Smooth muscle cell (in vitro differentiated cells): ENCODE results near the gene VTI1A. TPM values are rescaled to one million over a fixed set of nuclear protein-coding genes. Genes with fewer than 3 reads are reported as not detected.

Experiments
- DNase-seq: peaks from one replicate; lab custom pipeline; 2025; ENCODE audit not compliant: unreplicated experiment; lab: John Stamatoyannopoulos, UW
- H2AFZ ChIP-seq: fragments of 200-600 bp; sonication (generic); 2 replicates; pipeline ENCODE4 v1.6.0; 2016; ENCODE audit warnings: antibody characterized with exemption, low read depth, mild to moderate bottlenecking
- H3F3A ChIP-seq: fragments of 200-600 bp; sonication (generic); 2 replicates; pipeline ENCODE4 v1.6.0; 2017; ENCODE audit warnings: antibody characterized with exemption, low read depth
- H3K27ac ChIP-seq: fragments of 200-600 bp; sonication (generic); 2 replicates; pipeline ENCODE4 v1.5.1; 2016; ENCODE audit warnings: low read depth, mild to moderate bottlenecking
- H3K27me3 ChIP-seq: fragments of 200-600 bp; sonication (generic); 2 replicates; pipeline ENCODE4 v1.6.1; 2016; ENCODE audit warnings: low read depth, mild to moderate bottlenecking
- H3K36me3 ChIP-seq: fragments of 200-600 bp; sonication (generic); 2 replicates; pipeline ENCODE4 v1.5.1; 2016; ENCODE audit warnings: low read depth
- H3K4me1 ChIP-seq: fragments of 200-600 bp; sonication (generic); 2 replicates; pipeline ENCODE4 v1.5.1; 2016; ENCODE audit warnings: low read depth
- H3K4me2 ChIP-seq: fragments of 200-600 bp; sonication (generic); 2 replicates; pipeline ENCODE4 v1.6.0; 2016; ENCODE audit warnings: mild to moderate bottlenecking
- H3K4me3 ChIP-seq: fragments of 200-600 bp; sonication (generic); 2 replicates; pipeline ENCODE4 v1.5.1; 2016; ENCODE audit warnings: mild to moderate bottlenecking
- H3K79me2 ChIP-seq: fragments of 200-600 bp; sonication (generic); 2 replicates; pipeline ENCODE4 v1.6.0; 2016; ENCODE audit warnings: low read depth, mild to moderate bottlenecking
- H3K9ac ChIP-seq: fragments of 200-600 bp; sonication (generic); 2 replicates; pipeline ENCODE4 v1.6.0; 2016; ENCODE audit warnings: low read depth
- H3K9me3 ChIP-seq: fragments of 200-600 bp; sonication (generic); replicated peaks from 2 replicates; pipeline ENCODE4 v1.5.1; 2016; ENCODE audit warnings: low read depth
- H4K20me1 ChIP-seq: fragments of 200-600 bp; sonication (generic); 2 replicates; pipeline ENCODE4 v1.6.0; 2016; ENCODE audit warnings: low read depth
- WGBS: methylation state at CpG from one replicate; pipeline ENCODE4 v1.1.7; 2016; ENCODE audit warnings: low lambda C conversion rate; 5-methylcytosine and 5-hydroxymethylcytosine counted together
- polyA plus RNA-seq: library from polyadenylated mRNA; unstranded; fragments of >200 nt; fragmentation: Nextera tagmentation; extraction: Ambion mirVana; gene quantifications from 2 replicates; pipeline ENCODE4 v1.2.1, GENCODE V29; 2016
- total RNA-seq: library from RNA; depleted of rRNA; stranded (reverse); fragments of >200 nt; gene quantifications from 2 replicates; pipeline ENCODE4 v1.2.3, GENCODE V29; 2014
- TF ChIP-seq, protein P1 (sequence below): fragments of 200-600 bp; sonication (generic); IDR thresholded peaks from 2 replicates; pipeline ENCODE4 v1.5.1; 2017; ENCODE audit warnings: borderline replicate concordance, mild to moderate bottlenecking, antibody characterized with exemption; ENCODE audit not compliant: insufficient read depth, poor library complexity, severe bottlenecking

VTI1A gene
- total and polyA plus RNA-seq, 2 experiments from 2014 or later, result 14.0 to 21.8 TPM

DNA sequence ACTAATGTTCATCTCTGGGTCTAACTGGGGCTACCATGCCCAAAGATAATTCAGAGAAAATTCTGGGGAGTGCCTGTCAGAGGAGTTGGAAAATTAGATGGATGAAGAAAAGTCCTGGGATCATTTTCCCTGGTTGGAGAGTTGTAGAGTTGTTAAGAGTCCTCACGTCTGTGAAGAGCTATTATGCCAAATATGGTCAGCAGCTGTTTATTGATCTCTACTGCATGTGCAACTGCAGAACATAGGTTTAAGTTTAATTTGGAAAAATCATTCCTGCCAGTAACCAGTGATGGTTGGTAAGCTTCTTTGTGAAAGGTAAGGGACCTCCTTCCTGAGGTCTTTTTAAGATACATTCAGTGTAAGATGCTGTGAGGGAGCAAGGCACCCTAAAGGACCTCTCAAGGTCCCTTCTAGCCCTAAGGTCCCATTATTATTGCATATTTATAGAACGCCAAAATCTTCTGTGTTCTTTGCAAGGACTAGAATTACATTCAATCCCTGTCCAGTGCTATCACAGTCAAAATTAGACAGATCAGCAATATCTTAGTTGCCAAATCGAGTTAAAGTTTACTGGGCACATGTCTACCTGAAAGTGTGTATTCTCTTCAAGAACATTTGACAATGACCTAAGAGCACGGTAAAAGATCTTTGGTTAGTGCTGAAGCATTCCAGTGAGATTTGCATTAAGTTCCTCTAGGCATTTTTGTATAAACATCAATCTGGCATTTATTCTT lies 62.7 kb downstream of the VTI1A start:
- H3K36me3 ChIP-seq, result no peaks in the 10 kb centered on the region
- no peak overlapping the region for H3K9ac ChIP-seq
- H4K20me1 ChIP-seq, result peaks cover 26% of the 10 kb centered on the region
- no peak overlapping the region for H3K27ac ChIP-seq
- no peaks in the 10 kb centered on the region for H3F3A ChIP-seq
- peaks cover 7% of the 10 kb centered on the region for H3K4me1 ChIP-seq
- no peak overlapping the region for H3K4me3 ChIP-seq
- H3K9me3 ChIP-seq, result no peaks in the 10 kb centered on the region
- WGBS, result 86% methylated on average over 4 of the region's 4 CpGs
- no peak overlapping the region for H2AFZ ChIP-seq
- no peak for DNase-seq
- TF ChIP-seq, protein P1, sequence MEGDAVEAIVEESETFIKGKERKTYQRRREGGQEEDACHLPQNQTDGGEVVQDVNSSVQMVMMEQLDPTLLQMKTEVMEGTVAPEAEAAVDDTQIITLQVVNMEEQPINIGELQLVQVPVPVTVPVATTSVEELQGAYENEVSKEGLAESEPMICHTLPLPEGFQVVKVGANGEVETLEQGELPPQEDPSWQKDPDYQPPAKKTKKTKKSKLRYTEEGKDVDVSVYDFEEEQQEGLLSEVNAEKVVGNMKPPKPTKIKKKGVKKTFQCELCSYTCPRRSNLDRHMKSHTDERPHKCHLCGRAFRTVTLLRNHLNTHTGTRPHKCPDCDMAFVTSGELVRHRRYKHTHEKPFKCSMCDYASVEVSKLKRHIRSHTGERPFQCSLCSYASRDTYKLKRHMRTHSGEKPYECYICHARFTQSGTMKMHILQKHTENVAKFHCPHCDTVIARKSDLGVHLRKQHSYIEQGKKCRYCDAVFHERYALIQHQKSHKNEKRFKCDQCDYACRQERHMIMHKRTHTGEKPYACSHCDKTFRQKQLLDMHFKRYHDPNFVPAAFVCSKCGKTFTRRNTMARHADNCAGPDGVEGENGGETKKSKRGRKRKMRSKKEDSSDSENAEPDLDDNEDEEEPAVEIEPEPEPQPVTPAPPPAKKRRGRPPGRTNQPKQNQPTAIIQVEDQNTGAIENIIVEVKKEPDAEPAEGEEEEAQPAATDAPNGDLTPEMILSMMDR, result no peak
- H3K4me2 ChIP-seq, result no peak overlapping the region
- H3K79me2 ChIP-seq, result peaks cover 15% of the 10 kb centered on the region
- no peaks in the 10 kb centered on the region for H3K27me3 ChIP-seq

DNA sequence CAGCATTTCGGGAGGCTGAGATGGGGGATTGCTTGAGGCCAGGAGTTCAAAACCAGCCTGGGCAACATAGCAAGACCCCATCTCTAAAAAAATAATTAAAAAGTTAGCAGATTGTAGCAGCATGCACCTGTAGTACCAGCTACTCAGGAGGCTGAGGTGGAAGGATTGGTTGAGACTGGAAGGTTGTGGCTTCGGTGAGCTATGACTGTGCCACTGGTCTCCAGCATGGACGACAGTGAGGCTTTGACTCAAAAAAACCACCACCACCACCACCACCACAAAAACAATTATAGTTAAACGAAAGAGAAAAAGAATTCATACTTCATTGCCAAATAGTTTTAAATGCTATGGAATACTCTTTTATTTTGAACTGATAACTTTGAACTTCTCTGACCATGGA lies 63.4 kb downstream of the VTI1A start:
- Histone ChIP-seq H3K4me3 (no peak overlapping the region), H3K4me1 (peaks cover 7% of the 10 kb centered on the region), H3K79me2 (peaks cover 10% of the 10 kb centered on the region), H4K20me1 (peaks cover 24% of the 10 kb centered on the region), H3K9me3 (no peaks in the 10 kb centered on the region), H3F3A (no peaks in the 10 kb centered on the region), H2AFZ (no peak overlapping the region), H3K9ac (no peak overlapping the region), H3K36me3 (no peaks in the 10 kb centered on the region), H3K4me2 (no peak overlapping the region), H3K27ac (no peak overlapping the region), H3K27me3 (no peaks in the 10 kb centered on the region)
- TF ChIP-seq, protein P1, result no peak
- 95% methylated on average over 4 of the region's 4 CpGs for WGBS
- DNase-seq, result no peak

DNA sequence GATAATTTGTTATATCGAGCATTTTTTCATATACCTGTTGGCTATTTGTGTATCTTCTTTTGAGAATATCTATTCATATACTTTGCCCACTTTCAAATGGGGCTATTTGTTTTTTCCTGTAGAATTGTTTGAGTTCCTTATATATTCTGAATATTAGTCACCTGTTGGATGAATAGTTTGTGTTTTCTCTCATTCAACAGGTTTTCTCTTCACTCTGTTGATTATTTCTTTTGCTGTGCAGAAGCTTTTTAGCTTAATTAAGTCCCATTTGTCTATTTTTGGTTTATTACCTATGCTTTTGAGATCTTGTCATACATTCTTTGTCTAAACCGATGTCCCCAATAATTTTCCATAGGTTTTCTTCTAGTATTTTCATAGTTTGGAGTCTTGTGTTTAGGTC lies 65.3 kb downstream of the VTI1A start:
- no peak overlapping the region for H2AFZ ChIP-seq
- no peak overlapping the region for H3K9ac ChIP-seq
- no peak overlapping the region for H3K4me3 ChIP-seq
- peaks cover 19% of the 10 kb centered on the region for H4K20me1 ChIP-seq
- H3K27me3 ChIP-seq, result no peaks in the 10 kb centered on the region
- no peaks in the 10 kb centered on the region for H3K9me3 ChIP-seq
- no peaks in the 10 kb centered on the region for H3F3A ChIP-seq
- WGBS, result 97% methylated on average over 2 of the region's 2 CpGs
- H3K36me3 ChIP-seq, result no peaks in the 10 kb centered on the region
- no peak for DNase-seq
- H3K4me2 ChIP-seq, result no peak overlapping the region
- H3K79me2 ChIP-seq, result peaks cover 8% of the 10 kb centered on the region
- no peak overlapping the region for H3K27ac ChIP-seq
- H3K4me1 ChIP-seq, result peaks cover 7% of the 10 kb centered on the region
- TF ChIP-seq, protein P1, result no peak

DNA sequence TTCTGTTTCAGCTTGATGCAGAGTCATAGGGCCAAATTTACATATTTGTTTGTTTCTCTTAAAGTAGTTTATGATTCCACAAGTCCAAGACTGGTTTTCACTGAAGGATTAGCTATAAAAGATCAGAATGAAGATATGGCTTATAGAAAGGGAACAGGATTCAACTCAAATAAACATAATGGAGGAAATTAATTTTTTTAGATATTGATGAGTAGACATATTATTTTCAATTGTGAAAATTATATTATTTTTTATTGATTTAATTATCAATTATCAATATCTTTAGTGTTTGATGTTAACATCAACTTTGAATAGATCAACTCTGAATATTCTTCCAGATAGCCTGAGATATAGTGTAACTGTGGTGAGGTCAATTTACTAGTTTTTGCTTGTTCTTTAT lies 68.1 kb downstream of the VTI1A start:
- H3K36me3 ChIP-seq, result no peaks in the 10 kb centered on the region
- no peak for DNase-seq
- no peaks in the 10 kb centered on the region for H3F3A ChIP-seq
- no peaks in the 10 kb centered on the region for H4K20me1 ChIP-seq
- H3K27ac ChIP-seq, result no peak overlapping the region
- H3K4me2 ChIP-seq, result no peak overlapping the region
- H2AFZ ChIP-seq, result no peak overlapping the region
- no peak overlapping the region for H3K4me3 ChIP-seq
- H3K9ac ChIP-seq, result no peak overlapping the region
- H3K4me1 ChIP-seq, result no peaks in the 10 kb centered on the region
- H3K9me3 ChIP-seq, result no peaks in the 10 kb centered on the region
- peaks cover 8% of the 10 kb centered on the region for H3K79me2 ChIP-seq
- H3K27me3 ChIP-seq, result no peaks in the 10 kb centered on the region
- TF ChIP-seq, protein P1, result no peak
